Measurements from ENCODE around the gene RASIP1.
"Not testable (repeated sequence)": the region's sequence is repeated elsewhere in the genome, so short reads cannot be mapped to it uniquely, and the experiment has no call there.

Gene RASIP1

GRCh38 chr19:48740164-48740972, at the start of gene RASIP1:
TSS of gene RASIP1 (minus strand) at chr19:48740610. CDS start at chr19:48740282, 328 bp downstream.
- no peak for DNase-seq (ENCODE audit: low spot score)

GRCh38 chr19:48787331-48787730, 46.9 kb upstream of the RASIP1 start:
- DNase-seq (ENCODE audit: low spot score): not testable (repeated sequence)

- DNase-seq (ENCODE audit: low spot score): not testable (repeated sequence)
These were observed 46.0 kb upstream of the RASIP1 start for GRCh38 chr19:48786422-48786821.

GRCh38 chr19:48784527-48784926, 44.1 kb upstream of the RASIP1 start:
- no peak for DNase-seq (ENCODE audit: low spot score)

- DNase-seq (ENCODE audit: low spot score): no peak
These were observed 40.4 kb upstream of the RASIP1 start for GRCh38 chr19:48780631-48781391.

- no peak for DNase-seq (ENCODE audit: low spot score)
These were observed 39.2 kb upstream of the RASIP1 start for GRCh38 chr19:48779636-48780035.

- no peak for DNase-seq (ENCODE audit: low spot score)
These were observed 37.3 kb upstream of the RASIP1 start for GRCh38 chr19:48777720-48778119.

GRCh38 chr19:48777139-48777538, 36.7 kb upstream of the RASIP1 start:
- DNase-seq (ENCODE audit: low spot score): no peak

- DNase-seq (ENCODE audit: low spot score): no peak
These were observed 32.1 kb upstream of the RASIP1 start for GRCh38 chr19:48772503-48772953.

- no peak for DNase-seq (ENCODE audit: low spot score)
These were observed 30.5 kb upstream of the RASIP1 start for GRCh38 chr19:48770734-48771472.

GRCh38 chr19:48770266-48770665, 29.9 kb upstream of the RASIP1 start:
- DNase-seq (ENCODE audit: low spot score): no peak

- no peak for DNase-seq (ENCODE audit: low spot score)
These were observed 28.7 kb upstream of the RASIP1 start for GRCh38 chr19:48768994-48769713.

- DNase-seq (ENCODE audit: low spot score): not testable (repeated sequence)
These were observed 27.9 kb upstream of the RASIP1 start for GRCh38 chr19:48768171-48768753.

- not testable (repeated sequence) for DNase-seq (ENCODE audit: low spot score)
These were observed 25.4 kb upstream of the RASIP1 start for GRCh38 chr19:48765816-48766215.

GRCh38 chr19:48760504-48761205, 20.2 kb upstream of the RASIP1 start:
- DNase-seq (ENCODE audit: low spot score): no peak

- no peak for DNase-seq (ENCODE audit: low spot score)
These were observed 17.3 kb upstream of the RASIP1 start for GRCh38 chr19:48757741-48758144.

GRCh38 chr19:48757089-48757675, 16.8 kb upstream of the RASIP1 start:
- DNase-seq (ENCODE audit: low spot score): no peak

GRCh38 chr19:48756686-48757085, 16.3 kb upstream of the RASIP1 start:
- no peak for DNase-seq (ENCODE audit: low spot score)

- DNase-seq (ENCODE audit: low spot score): no peak
These were observed 15.8 kb upstream of the RASIP1 start for GRCh38 chr19:48756212-48756611.

GRCh38 chr19:48755787-48756186, 15.4 kb upstream of the RASIP1 start:
- no peak for DNase-seq (ENCODE audit: low spot score)

Data from GM03348 (cell line).